ENCODE data around the gene NTN1. TPM values are rescaled to one million over a fixed set of nuclear protein-coding genes. Genes with fewer than 3 reads are reported as not detected.

NTN1 gene
- total and polyA plus RNA-seq, 4 donors = 18.7 to 137 (median 60.1) TPM

GRCh38 chr17:9291912-9292560, 270.7 kb downstream of the NTN1 start:
- no peaks in the 10 kb centered on the region for H3K27me3 ChIP-seq (ENCODE audit: control insufficient read depth, insufficient read depth, low read length)
- H3K4me1 ChIP-seq (ENCODE audit: control insufficient read depth, insufficient read depth, low read length) = peaks cover 5% of the 10 kb centered on the region
- no peak overlapping the region for H3K4me3 ChIP-seq (ENCODE audit: low read depth, low read length)
- H3K9me3 ChIP-seq (ENCODE audit: control insufficient read depth, insufficient read depth, low read length) = no peaks in the 10 kb centered on the region
- no peak overlapping the region for H3K27ac ChIP-seq (ENCODE audit: low read depth, low read length)
- H3K36me3 ChIP-seq (ENCODE audit: control insufficient read depth, insufficient read depth, low read length) = no peaks in the 10 kb centered on the region
- 56% methylated on average over 5 of the region's 8 CpGs for WGBS (ENCODE audit: insufficient coverage)
- peak in 2 of 6 donors; percentile 52 to 63 for DNase-seq (ENCODE audit: low read depth in 4 of 6, low spot score in 6 of 6)

- Histone ChIP-seq H3K27ac (ENCODE audit: low read depth, low read length) (no peak overlapping the region), H3K27me3 (ENCODE audit: control insufficient read depth, insufficient read depth, low read length) (no peaks in the 10 kb centered on the region), H3K36me3 (ENCODE audit: control insufficient read depth, insufficient read depth, low read length) (no peaks in the 10 kb centered on the region), H3K4me3 (ENCODE audit: low read depth, low read length) (no peak overlapping the region), H3K4me1 (ENCODE audit: control insufficient read depth, insufficient read depth, low read length) (peaks cover 5% of the 10 kb centered on the region), H3K9me3 (ENCODE audit: control insufficient read depth, insufficient read depth, low read length) (no peaks in the 10 kb centered on the region)
- DNase-seq (ENCODE audit: low read depth in 4 of 6, low spot score in 6 of 6) = peak in 1 of 6 donors; percentile 39
- 78% methylated on average over 2 of the region's 2 CpGs for WGBS (ENCODE audit: insufficient coverage)
Observed at GRCh38 chr17:9292561-9292941, 271.2 kb downstream of the NTN1 start.

Small RNAs within 50 kb of the gene (small RNA-seq; reads per million reads assigned to genes)
- not detected for gene AC005695.3 (ENCODE audit: low replicate concordance)

Other genes starting within 250 kb of the NTN1 start
- under 1 TPM in 1 of 2 donors, not detected in 1; 0.11 TPM for gene MFSD6L, start 222.1 kb upstream of the NTN1 start, total RNA-seq
- gene MFSD6L, start 222.1 kb upstream of the NTN1 start, polyA plus RNA-seq (ENCODE audit: insufficient read length in 2 of 2) = under 1 TPM; 0.16 to 0.36 TPM
- under 1 TPM; 0.50 to 0.94 TPM for gene PIK3R6, start 153.8 kb upstream of the NTN1 start, total RNA-seq
- 1 to 10 TPM; 3.2 to 4.7 TPM for gene PIK3R6, start 153.8 kb upstream of the NTN1 start, polyA plus RNA-seq (ENCODE audit: insufficient read length in 2 of 2)
- gene PIK3R5, start 55.8 kb upstream of the NTN1 start, total RNA-seq = 1 to 10 TPM; 2.5 to 3.3 TPM
- 1 to 10 TPM; 2.6 to 2.7 TPM for gene PIK3R5, start 55.8 kb upstream of the NTN1 start, polyA plus RNA-seq (ENCODE audit: insufficient read length in 2 of 2)